ENCODE measurements around the gene DIPK1A.

DIPK1A gene

DNA sequence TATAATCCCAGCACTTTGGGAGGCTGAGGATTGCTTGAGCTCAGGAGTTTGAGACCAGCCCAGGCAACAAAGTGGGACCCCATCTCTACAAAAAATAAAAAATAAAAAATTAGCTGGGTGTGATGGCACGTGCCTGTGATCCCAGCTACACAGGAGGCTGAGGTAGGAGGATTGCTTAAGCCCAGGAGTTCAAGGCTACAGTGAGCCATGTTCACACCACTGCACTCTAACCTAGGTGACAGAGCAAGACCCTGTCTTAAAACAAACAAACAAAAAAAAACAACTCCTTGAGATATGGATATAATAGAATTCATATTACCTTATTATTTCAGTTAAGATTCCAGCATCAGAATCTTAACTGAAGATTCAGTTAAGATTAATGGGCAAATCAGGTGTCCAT lies 77.1 kb downstream of the DIPK1A start:
- TF ChIP-seq POLR2A (IDR thresholded peaks at IDR 0.05; ENCODE audit: low read depth, low read length), result no peak
- TF ChIP-seq POLR2AphosphoS5 (IDR thresholded peaks at IDR 0.05; ENCODE audit: low read depth, low read length), result no peak
- TF ChIP-seq TAF1 (IDR thresholded peaks at IDR 0.05; ENCODE audit: borderline replicate concordance, low read depth, low read length), result no peak
- FAIRE-seq (no peak), DNase-seq (ENCODE audit: insufficient read length) (no peak)

DNA sequence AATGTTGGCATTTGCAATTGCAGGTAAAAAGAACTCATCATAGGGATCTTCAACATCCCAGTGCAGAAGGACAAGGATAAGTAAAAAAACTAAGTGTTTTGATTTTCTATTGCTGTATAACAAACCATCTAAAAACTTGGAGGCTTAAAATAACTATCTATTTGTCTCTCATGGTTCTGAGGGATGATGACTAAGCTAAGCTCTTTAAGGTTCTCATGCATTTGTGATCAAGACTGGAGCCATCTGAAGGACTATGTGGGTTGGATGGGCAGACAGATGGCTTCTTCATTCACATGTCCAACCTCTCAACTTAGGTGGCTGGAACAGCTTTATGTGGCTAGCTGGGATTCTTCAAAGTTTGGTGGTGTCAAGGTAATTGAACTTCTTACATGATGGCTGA lies 78.0 kb downstream of the DIPK1A start:
- peak; percentile 40 for FAIRE-seq
- TF ChIP-seq POLR2A (IDR thresholded peaks at IDR 0.05; ENCODE audit: low read depth, low read length) (no peak), TAF1 (IDR thresholded peaks at IDR 0.05; ENCODE audit: borderline replicate concordance, low read depth, low read length) (no peak), POLR2AphosphoS5 (IDR thresholded peaks at IDR 0.05; ENCODE audit: low read depth, low read length) (no peak)
- DNase-seq (ENCODE audit: insufficient read length), result no peak

- DNase-seq (ENCODE audit: insufficient read length) (no peak), FAIRE-seq (peak; percentile 30)
- no peak for TF ChIP-seq TAF1 (IDR thresholded peaks at IDR 0.05; ENCODE audit: borderline replicate concordance, low read depth, low read length)
- no peak for TF ChIP-seq POLR2AphosphoS5 (IDR thresholded peaks at IDR 0.05; ENCODE audit: low read depth, low read length)
- TF ChIP-seq POLR2A (IDR thresholded peaks at IDR 0.05; ENCODE audit: low read depth, low read length), result no peak
These were observed 78.4 kb downstream of the DIPK1A start for GRCh38 chr1:92882819-92883218.

GRCh38 chr1:92881391-92881790 lies 79.9 kb downstream of the DIPK1A start:
- FAIRE-seq, result no peak
- DNase-seq (ENCODE audit: insufficient read length), result no peak
- TF ChIP-seq POLR2A (IDR thresholded peaks at IDR 0.05; ENCODE audit: low read depth, low read length) (no peak), TAF1 (IDR thresholded peaks at IDR 0.05; ENCODE audit: borderline replicate concordance, low read depth, low read length) (no peak)

DNA sequence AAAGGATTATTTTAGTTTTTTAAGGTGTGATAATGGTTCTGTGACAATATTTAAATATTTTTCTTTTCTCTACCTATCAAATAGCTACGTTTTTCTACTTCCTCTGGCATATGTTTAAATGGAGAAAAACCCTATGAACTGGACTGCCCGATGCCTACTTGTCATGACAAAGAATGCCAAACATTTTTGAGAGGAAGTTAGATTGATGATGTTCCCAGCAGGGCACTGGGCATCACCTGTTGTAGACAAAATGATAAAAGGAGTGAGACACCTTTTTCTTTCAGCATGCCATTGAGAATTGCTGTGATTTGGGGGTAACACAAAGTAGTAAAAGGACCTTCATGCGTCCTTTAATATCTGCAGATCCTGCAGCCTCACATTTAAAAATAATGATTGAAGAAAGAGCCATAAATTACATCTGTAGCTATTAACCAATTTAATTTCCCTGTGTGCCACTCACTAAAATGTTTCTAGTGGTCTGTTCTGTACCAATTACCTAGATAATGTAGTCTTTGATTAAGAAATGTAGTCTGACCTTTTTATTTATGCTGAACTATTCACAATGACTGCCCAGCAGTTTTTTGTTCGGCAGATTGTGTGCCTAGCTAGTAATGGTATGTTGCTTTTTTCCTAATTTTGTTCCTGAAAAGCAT lies 81.8 kb downstream of the DIPK1A start:
- FAIRE-seq (peak; percentile 64), DNase-seq (ENCODE audit: insufficient read length) (no peak)
- no peak for TF ChIP-seq POLR2AphosphoS5 (IDR thresholded peaks at IDR 0.05; ENCODE audit: low read depth, low read length)
- no peak for TF ChIP-seq POLR2A (IDR thresholded peaks at IDR 0.05; ENCODE audit: low read depth, low read length)
- TF ChIP-seq TAF1 (IDR thresholded peaks at IDR 0.05; ENCODE audit: borderline replicate concordance, low read depth, low read length), result no peak

- no peak for FAIRE-seq
- TF ChIP-seq TAF1 (IDR thresholded peaks at IDR 0.05; ENCODE audit: borderline replicate concordance, low read depth, low read length) (no peak), POLR2A (IDR thresholded peaks at IDR 0.05; ENCODE audit: low read depth, low read length) (no peak), POLR2AphosphoS5 (IDR thresholded peaks at IDR 0.05; ENCODE audit: low read depth, low read length) (no peak)
- DNase-seq (ENCODE audit: insufficient read length), result no peak
These were observed 83.5 kb downstream of the DIPK1A start for GRCh38 chr1:92877792-92878191.

- no peak for TF ChIP-seq TAF1 (IDR thresholded peaks at IDR 0.05; ENCODE audit: borderline replicate concordance, low read depth, low read length)
- TF ChIP-seq POLR2A (IDR thresholded peaks at IDR 0.05; ENCODE audit: low read depth, low read length), result no peak
- no peak for TF ChIP-seq POLR2AphosphoS5 (IDR thresholded peaks at IDR 0.05; ENCODE audit: low read depth, low read length)
- peak; percentile 57 for FAIRE-seq
- no peak for DNase-seq (ENCODE audit: insufficient read length)
These were observed 84.1 kb downstream of the DIPK1A start for GRCh38 chr1:92877081-92877711.

GRCh38 chr1:92876351-92876750 lies 84.9 kb downstream of the DIPK1A start:
- no peak for FAIRE-seq
- TF ChIP-seq POLR2AphosphoS5 (IDR thresholded peaks at IDR 0.05; ENCODE audit: low read depth, low read length) (no peak), TAF1 (IDR thresholded peaks at IDR 0.05; ENCODE audit: borderline replicate concordance, low read depth, low read length) (no peak)
- DNase-seq (ENCODE audit: insufficient read length), result no peak

- TF ChIP-seq POLR2AphosphoS5 (IDR thresholded peaks at IDR 0.05; ENCODE audit: low read depth, low read length), result no peak
- no peak for TF ChIP-seq TAF1 (IDR thresholded peaks at IDR 0.05; ENCODE audit: borderline replicate concordance, low read depth, low read length)
- TF ChIP-seq POLR2A (IDR thresholded peaks at IDR 0.05; ENCODE audit: low read depth, low read length), result no peak
- DNase-seq (ENCODE audit: insufficient read length) (no peak), FAIRE-seq (no peak)
These were observed 86.3 kb downstream of the DIPK1A start for GRCh38 chr1:92874987-92875386.

DNA sequence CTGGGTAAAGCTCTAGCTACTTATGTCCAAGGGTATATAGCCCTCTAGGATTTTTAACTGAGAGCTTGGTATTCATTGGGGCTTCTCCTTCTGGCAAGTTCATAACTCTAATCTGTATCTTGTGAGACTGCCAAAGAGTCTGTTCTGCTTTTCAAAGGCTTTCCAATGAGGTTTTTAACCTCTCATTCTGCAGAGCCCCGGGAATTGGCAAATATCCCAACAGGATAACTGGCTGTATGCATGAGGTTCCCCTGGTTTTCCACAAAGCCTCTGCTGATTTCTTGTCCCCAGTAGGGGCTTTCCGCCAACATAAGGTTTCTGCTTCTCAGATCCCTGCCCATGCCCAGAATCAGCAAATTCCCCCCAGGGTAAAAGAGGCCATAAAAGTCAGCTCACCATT lies 88.5 kb downstream of the DIPK1A start:
- FAIRE-seq, result no peak
- no peak for DNase-seq (ENCODE audit: insufficient read length)
- TF ChIP-seq POLR2A (IDR thresholded peaks at IDR 0.05; ENCODE audit: low read depth, low read length) (no peak), TAF1 (IDR thresholded peaks at IDR 0.05; ENCODE audit: borderline replicate concordance, low read depth, low read length) (no peak), POLR2AphosphoS5 (IDR thresholded peaks at IDR 0.05; ENCODE audit: low read depth, low read length) (no peak)

DNA sequence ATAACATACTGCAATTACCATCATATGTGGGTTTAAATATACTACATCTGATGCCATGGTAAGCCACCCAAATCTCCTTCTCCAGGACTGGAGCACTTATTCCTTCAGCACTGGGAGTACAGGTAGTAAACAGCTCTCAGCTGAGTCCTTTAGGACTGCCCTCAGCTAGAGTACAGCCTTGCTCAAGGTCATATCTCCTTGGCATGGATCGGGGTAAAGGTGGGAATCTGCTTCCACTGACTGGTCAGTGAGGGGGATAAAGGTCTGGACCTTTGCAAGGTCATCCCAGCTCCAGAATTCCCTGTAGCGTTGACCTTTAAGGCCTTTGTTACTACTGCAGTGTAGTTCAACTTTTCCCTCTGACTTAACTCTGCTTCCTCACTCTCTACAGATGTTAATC lies 90.7 kb downstream of the DIPK1A start:
- FAIRE-seq, result no peak

DNA sequence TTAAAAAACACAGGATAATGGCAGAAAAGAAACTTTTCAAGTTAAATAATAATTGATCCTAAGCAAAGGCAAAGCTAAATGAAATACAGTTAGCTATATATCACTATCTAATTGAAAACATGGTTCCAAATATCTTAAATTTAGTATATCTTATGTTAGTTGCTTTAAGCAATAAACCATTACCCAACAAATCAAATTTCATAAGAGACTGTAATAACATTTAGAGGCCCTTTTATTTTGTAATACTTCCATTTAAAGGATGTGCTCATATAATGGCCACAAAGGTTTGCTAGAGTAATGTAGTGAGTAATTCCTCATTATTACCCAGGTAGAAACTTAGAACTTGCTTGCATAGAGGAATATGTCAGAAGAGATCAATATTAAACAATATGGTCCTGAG lies 97.1 kb downstream of the DIPK1A start:
- FAIRE-seq (no peak), DNase-seq (ENCODE audit: insufficient read length) (no peak)
- TF ChIP-seq POLR2A (IDR thresholded peaks at IDR 0.05; ENCODE audit: low read depth, low read length), result no peak
- TF ChIP-seq TAF1 (IDR thresholded peaks at IDR 0.05; ENCODE audit: borderline replicate concordance, low read depth, low read length), result no peak
- no peak for TF ChIP-seq POLR2AphosphoS5 (IDR thresholded peaks at IDR 0.05; ENCODE audit: low read depth, low read length)

More for the DNA sequence above, 90.7 kb downstream of the DIPK1A start:
- DNase-seq (ENCODE audit: insufficient read length), result no peak
- TF ChIP-seq TAF1 (IDR thresholded peaks at IDR 0.05; ENCODE audit: borderline replicate concordance, low read depth, low read length), result no peak
- no peak for TF ChIP-seq POLR2A (IDR thresholded peaks at IDR 0.05; ENCODE audit: low read depth, low read length)
- no peak for TF ChIP-seq POLR2AphosphoS5 (IDR thresholded peaks at IDR 0.05; ENCODE audit: low read depth, low read length)
